Right ventricle myocardium superior (tissue), 1 donor: Measurements from ENCODE around the gene TGM2. TPM values are rescaled to one million over a fixed set of nuclear protein-coding genes. Genes with fewer than 3 reads are reported as not detected.

Experiments
- ATAC-seq: fragments of 200-7000 bp; cut with Tn5 transposase; one replicate; pipeline ENCODE4 v1.9.1; 2020; ENCODE audit warnings: mild to moderate bottlenecking; ENCODE audit not compliant: poor library complexity
- DNase-seq: peaks from one replicate; pipeline ENCODE4 v3.0.0-alpha.2; 2020
- intact Hi-C: fragments of 100-400 bp; cut with DNase I; formaldehyde crosslinking; loops from one replicate; pipeline ENCODE4 v1.11.2; 2022
- total RNA-seq: library from RNA; stranded (reverse); fragmentation: NEBNext Ultra II Directional; extraction: Animal tissue kit (Norgen Biotek cat#: 25700); gene quantifications from one replicate; pipeline ENCODE4 v1.2.1, GENCODE V29; 2021
- donor health status: DM: no; HTN: yes; CAD: no; lungs with severe emphysema.

TGM2 gene
- total RNA-seq, 1 donor from 2014 or later: 469 TPM

GRCh38 chr20:38093641-38094077, 71.4 kb downstream of the TGM2 start:
- intact Hi-C loops: no loop called here
- no peak for DNase-seq

GRCh38 chr20:38092915-38093314, 72.2 kb downstream of the TGM2 start:
- intact Hi-C loops: no loop called here
- no peak for ATAC-seq

More at GRCh38 chr20:38093641-38094077, 71.4 kb downstream of the TGM2 start:
- no peak for ATAC-seq

GRCh38 chr20:38092260-38092857, 72.7 kb downstream of the TGM2 start:
- ATAC-seq (peak; percentile 36), DNase-seq (no peak)
- intact Hi-C loops: no loop called here

More at GRCh38 chr20:38092915-38093314, 72.2 kb downstream of the TGM2 start:
- DNase-seq: no peak

- DNase-seq: peak; percentile 56
- intact Hi-C loops: no loop called here
- ATAC-seq: peak; percentile 69
Observed at GRCh38 chr20:38091441-38092216, 73.4 kb downstream of the TGM2 start.

GRCh38 chr20:38090061-38090460, 75.0 kb downstream of the TGM2 start:
- intact Hi-C loops: no loop called here
- no peak for ATAC-seq
- DNase-seq: no peak

GRCh38 chr20:38089500-38089899, 75.6 kb downstream of the TGM2 start:
- ATAC-seq: no peak
- intact Hi-C loops: no loop called here

GRCh38 chr20:38085026-38085425, 80.0 kb downstream of the TGM2 start:
- DNase-seq (no peak), ATAC-seq (peak; percentile 53)
- intact Hi-C loops: no loop called here

More at GRCh38 chr20:38089500-38089899, 75.6 kb downstream of the TGM2 start:
- DNase-seq: no peak

GRCh38 chr20:38084425-38084951, 80.6 kb downstream of the TGM2 start:
- no peak for DNase-seq
- intact Hi-C loops: no loop called here
- peak; percentile 77 for ATAC-seq

GRCh38 chr20:38083338-38084048, 81.6 kb downstream of the TGM2 start:
- intact Hi-C loops: no loop called here
- DNase-seq: no peak
- ATAC-seq: peak; percentile 66

- intact Hi-C loops: no loop called here
- ATAC-seq (no peak), DNase-seq (no peak)
Observed at GRCh38 chr20:38082894-38083293, 82.2 kb downstream of the TGM2 start.

GRCh38 chr20:38081575-38081974, 83.5 kb downstream of the TGM2 start:
- no peak for DNase-seq
- ATAC-seq: no peak
- intact Hi-C loops: no loop called here

- ATAC-seq: no peak
- intact Hi-C loops: no loop called here
- DNase-seq: no peak
Observed at GRCh38 chr20:38079353-38079752, 85.7 kb downstream of the TGM2 start.

- no peak for ATAC-seq
- intact Hi-C loops: no loop called here
- no peak for DNase-seq
Observed at GRCh38 chr20:38078084-38078483, 87.0 kb downstream of the TGM2 start.

Other genes with a start within 250 kb of the TGM2 start
- gene TTI1, start 131.8 kb downstream of the TGM2 start, total RNA-seq: 11.9 TPM
- gene RPRD1B, start 131.5 kb downstream of the TGM2 start, total RNA-seq: 74.2 TPM
- 5.4 TPM for gene KIAA1755, start 95.5 kb upstream of the TGM2 start, total RNA-seq
- 0.11 TPM for gene BPI, start 138.9 kb upstream of the TGM2 start, total RNA-seq
- not detected for gene LBP, start 181.2 kb upstream of the TGM2 start, total RNA-seq